SK-N-SH (cell line): ENCODE results near the gene GDPD5. TPM values are rescaled to one million over a fixed set of nuclear protein-coding genes. Genes with fewer than 3 reads are reported as not detected.

Experiments used
- CTCF ChIA-PET: fragments of 300-600, 350-600 bp; formaldehyde crosslinking; extraction: SDS; loops from one replicate; lab custom pipeline; 2021; lab: Yijun Ruan, JAX
- POLR2A ChIA-PET: fragments of 350-600 bp; sonication (Branson Sonifier 250); formaldehyde crosslinking; extraction: SDS; loops from one replicate; lab custom pipeline; 2020; ENCODE audit warnings: antibody characterized with exemption, inconsistent platforms; lab: Yijun Ruan, JAX
- DNase-seq: peaks from one replicate; pipeline ENCODE4 v3.0.0; 2012
- H2AFZ ChIP-seq: fragments of 200-600 bp; sonication (generic); 2 replicates; pipeline ENCODE4 v1.8.1; 2016; ENCODE audit warnings: antibody characterized with exemption, mild to moderate bottlenecking, low read depth
- H3F3A ChIP-seq: fragments of 200-600 bp; sonication (generic); replicated peaks from 2 replicates; pipeline ENCODE3; 2016; ENCODE audit warnings: antibody characterized with exemption, mild to moderate bottlenecking; ENCODE audit not compliant: insufficient read depth
- H3K27ac ChIP-seq, 2 experiments: fragments of 200-500 bp in 1 of 2; fragments of 200-600 bp in 1 of 2; sonication (Bioruptor generic) in 1 of 2; sonication (generic), shearing (Covaris generic) in 1 of 2; 2 replicates each; pipeline versions ENCODE4 v1.5.1 to v1.6.1; 2014 to 2016; ENCODE audit warnings: low read depth in 2 of 2, inconsistent platforms in 1 of 2, low read length in 1 of 2, mild to moderate bottlenecking in 1 of 2, mixed read lengths in 1 of 2
- H3K27me3 ChIP-seq: fragments of 200-600 bp; sonication (generic), shearing (Covaris generic); 2 replicates; pipeline ENCODE4 v1.6.1; 2016; ENCODE audit warnings: mixed run types; ENCODE audit not compliant: insufficient read depth
- H3K36me3 ChIP-seq, 2 experiments: fragments of 200-500 bp in 1 of 2; fragments of 200-600 bp in 1 of 2; sonication (Bioruptor generic) in 1 of 2; sonication (generic) in 1 of 2; replicated peaks in 1 of 2; 2 replicates each; pipeline versions ENCODE3 to v1.5.1; 2014 to 2016; ENCODE audit warnings: low read length in 1 of 2, mild to moderate bottlenecking in 1 of 2; ENCODE audit not compliant: insufficient read depth in 2 of 2, control insufficient read depth in 1 of 2
- H3K4me1 ChIP-seq, 2 experiments: fragments of 200-500 bp in 1 of 2; fragments of 200-600 bp in 1 of 2; sonication (Bioruptor generic) in 1 of 2; sonication (generic), shearing (Covaris generic) in 1 of 2; 2 replicates each; pipeline versions ENCODE4 v1.5.1 to v1.6.1; 2014 to 2016; ENCODE audit warnings: low read depth in 1 of 2, low read length in 1 of 2, mixed run types in 1 of 2; ENCODE audit not compliant: insufficient read depth in 2 of 2, control insufficient read depth in 1 of 2
- H3K4me2 ChIP-seq: fragments of 200-600 bp; sonication (generic), shearing (Covaris generic); 2 replicates; pipeline ENCODE4 v1.6.1; 2017; ENCODE audit warnings: mixed run types
- H3K4me3 ChIP-seq, 2 experiments: fragments of 200-500 bp in 1 of 2; fragments of 200-600 bp in 1 of 2; sonication (Bioruptor generic) in 1 of 2; sonication (generic), shearing (Covaris generic) in 1 of 2; 2 replicates each; pipeline versions ENCODE4 v1.5.1 to v1.8.1; 2014 to 2016; ENCODE audit warnings: low read depth in 2 of 2, inconsistent platforms in 1 of 2, low read length in 1 of 2, mild to moderate bottlenecking in 1 of 2, mixed read lengths in 1 of 2, moderate library complexity in 1 of 2
- H3K79me2 ChIP-seq: fragments of 200-600 bp; sonication (generic); 2 replicates; pipeline ENCODE4 v1.8.1; 2017; ENCODE audit warnings: mild to moderate bottlenecking; ENCODE audit not compliant: insufficient read depth
- H3K9ac ChIP-seq: fragments of 200-600 bp; sonication (generic); 2 replicates; pipeline ENCODE4 v1.6.1; 2017; ENCODE audit warnings: mixed run types
- H3K9me2 ChIP-seq: fragments of 200-600 bp; sonication (generic); 2 replicates; pipeline ENCODE4 v1.6.1; 2017; ENCODE audit warnings: mixed run types
- H3K9me3 ChIP-seq: fragments of 200-600 bp; sonication (generic); 2 replicates; pipeline ENCODE4 v1.6.1; 2017; ENCODE audit warnings: mixed run types, mild to moderate bottlenecking, moderate library complexity
- H4K20me1 ChIP-seq: fragments of 200-600 bp; sonication (generic); 2 replicates; pipeline ENCODE4 v1.6.1; 2017; ENCODE audit warnings: mild to moderate bottlenecking, mixed run types; ENCODE audit not compliant: insufficient read depth
- CHD2 ChIP-seq: fragments of 150-350 bp; IDR thresholded peaks from 2 replicates; pipeline ENCODE4 v1.6.1; 2018; ENCODE audit warnings: low read length; ENCODE audit not compliant: partially characterized antibody
- ELF1 ChIP-seq: IDR thresholded peaks from 2 replicates; pipeline ENCODE4 v1.4.0; 2012
- EZH2phosphoT487 ChIP-seq: fragments of 200-600 bp; sonication (generic); IDR thresholded peaks from 2 replicates; pipeline ENCODE4 v1.6.1; 2017; ENCODE audit warnings: low read depth, mixed run types, mild to moderate bottlenecking, antibody characterized with exemption, moderate library complexity, borderline replicate concordance
- IRF3 ChIP-seq: fragments of 150-350 bp; IDR thresholded peaks from 2 replicates; pipeline ENCODE4 v1.6.1; 2016; ENCODE audit warnings: mild to moderate bottlenecking, low read depth, low read length
- JUND ChIP-seq: IDR thresholded peaks from 2 replicates; pipeline ENCODE4 v1.4.0; 2012
- MAX ChIP-seq: IDR thresholded peaks from 2 replicates; pipeline ENCODE4 v1.4.0; 2012; ENCODE audit warnings: low read depth
- MEF2A ChIP-seq: IDR thresholded peaks from 2 replicates; pipeline ENCODE4 v1.4.0; 2012; ENCODE audit warnings: low read depth, borderline replicate concordance
- NFIC ChIP-seq: IDR thresholded peaks from 2 replicates; pipeline ENCODE4 v1.4.0; 2012; ENCODE audit warnings: borderline replicate concordance
- POLR2AphosphoS5 ChIP-seq: IDR thresholded peaks from 2 replicates; pipeline ENCODE4 v1.6.1; 2012; ENCODE audit warnings: low read depth, low read length
- RAD21 ChIP-seq: IDR thresholded peaks from 2 replicates; pipeline ENCODE4 v1.6.1; 2012; ENCODE audit warnings: mild to moderate bottlenecking, low read length
- RCOR1 ChIP-seq: fragments of 150-350 bp; IDR thresholded peaks from 2 replicates; pipeline ENCODE4 v1.6.1; 2017; ENCODE audit warnings: antibody characterized with exemption, low read length
- REST ChIP-seq: IDR thresholded peaks from 2 replicates; pipeline ENCODE4 v1.6.1; 2012; ENCODE audit warnings: mild to moderate bottlenecking, low read depth, low read length, moderate library complexity
- RXRA ChIP-seq: IDR thresholded peaks from 2 replicates; pipeline ENCODE4 v1.4.0; 2012; ENCODE audit warnings: low read depth, mild to moderate bottlenecking, borderline replicate concordance
- SIN3A ChIP-seq: IDR thresholded peaks from 2 replicates; pipeline ENCODE4 v1.6.1; 2012; ENCODE audit warnings: low read depth, mild to moderate bottlenecking, low read length, moderate library complexity, borderline replicate concordance
- TAF1 ChIP-seq: IDR thresholded peaks from 2 replicates; pipeline ENCODE4 v1.6.1; 2012; ENCODE audit warnings: low read depth, mild to moderate bottlenecking, low read length, moderate library complexity, borderline replicate concordance
- TCF12 ChIP-seq: IDR thresholded peaks from 2 replicates; pipeline ENCODE4 v1.4.0; 2012
- USF1 ChIP-seq: IDR thresholded peaks from 2 replicates; pipeline ENCODE4 v1.4.0; 2012; ENCODE audit warnings: low read depth, borderline replicate concordance
- YY1 ChIP-seq: IDR thresholded peaks from 2 replicates; pipeline ENCODE4 v1.4.0; 2012; ENCODE audit warnings: low read depth, mild to moderate bottlenecking
- WGBS: methylation state at CpG from one replicate; pipeline ENCODE4 v1.1.6; 2017; ENCODE audit warnings: low lambda C conversion rate; 5-methylcytosine and 5-hydroxymethylcytosine counted together
- polyA plus RNA-seq, 3 experiments: library from polyadenylated mRNA; depleted of rRNA; stranded (reverse); fragments of >200 nt; gene quantifications; 2 replicates each; pipeline ENCODE4 v1.2.3, GENCODE V29; 2012
- TF ChIP-seq, protein P1 (sequence below): IDR thresholded peaks from 2 replicates; pipeline ENCODE4; 2012

The GDPD5 gene
- polyA plus RNA-seq, 1 of the 3 experiments (the other 2 are of a cell fraction), result 2.2 TPM

GRCh38 chr11:75456596-75457183 is 69.1 kb downstream of the GDPD5 start:
- Histone ChIP-seq H4K20me1 (no peaks in the 10 kb centered on the region), H3K79me2 (no peaks in the 10 kb centered on the region), H3K27ac (no peak overlapping the region), H3K36me3 (no peaks in the 10 kb centered on the region), H3K4me1 (peaks cover 0 to 12% of the 10 kb centered on the region in 2 experiments; a peak in 1 of 4 replicates), H3K9ac (no peak overlapping the region), H2AFZ (no peak overlapping the region), H3K4me3 (no peak overlapping the region), H3K4me2 (no peak overlapping the region), H3K9me2 (no peaks in the 10 kb centered on the region), H3K27me3 (no peaks in the 10 kb centered on the region), H3F3A (no peaks in the 10 kb centered on the region), H3K9me3 (no peaks in the 10 kb centered on the region)
- 83% methylated on average over 3 of the region's 14 CpGs for WGBS
- no peak for DNase-seq
- no peak for TF ChIP-seq POLR2AphosphoS5
- TF ChIP-seq, protein P1, sequence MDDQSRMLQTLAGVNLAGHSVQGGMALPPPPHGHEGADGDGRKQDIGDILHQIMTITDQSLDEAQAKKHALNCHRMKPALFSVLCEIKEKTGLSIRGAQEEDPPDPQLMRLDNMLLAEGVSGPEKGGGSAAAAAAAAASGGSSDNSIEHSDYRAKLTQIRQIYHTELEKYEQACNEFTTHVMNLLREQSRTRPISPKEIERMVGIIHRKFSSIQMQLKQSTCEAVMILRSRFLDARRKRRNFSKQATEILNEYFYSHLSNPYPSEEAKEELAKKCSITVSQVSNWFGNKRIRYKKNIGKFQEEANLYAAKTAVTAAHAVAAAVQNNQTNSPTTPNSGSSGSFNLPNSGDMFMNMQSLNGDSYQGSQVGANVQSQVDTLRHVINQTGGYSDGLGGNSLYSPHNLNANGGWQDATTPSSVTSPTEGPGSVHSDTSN, result no peak
- no peak for TF ChIP-seq NFIC
- no peak for TF ChIP-seq JUND
- no peak for TF ChIP-seq SIN3A
- TF ChIP-seq CHD2, result no peak
- TF ChIP-seq USF1, result no peak
- TF ChIP-seq IRF3, result no peak
- TF ChIP-seq RAD21, result no peak
- TF ChIP-seq TAF1, result no peak
- TF ChIP-seq EZH2phosphoT487, result no peak
- no peak for TF ChIP-seq RXRA
- TF ChIP-seq YY1, result no peak
- CTCF ChIA-PET, result interaction anchor here (1.0 to 11.1 kb wide), 5 partner anchors 13 to 208 kb away, joined by 3 to 66 read pairs (median 7); no protein-coding TSS in a partner anchor
- POLR2A ChIA-PET, result no interaction called here

DNA sequence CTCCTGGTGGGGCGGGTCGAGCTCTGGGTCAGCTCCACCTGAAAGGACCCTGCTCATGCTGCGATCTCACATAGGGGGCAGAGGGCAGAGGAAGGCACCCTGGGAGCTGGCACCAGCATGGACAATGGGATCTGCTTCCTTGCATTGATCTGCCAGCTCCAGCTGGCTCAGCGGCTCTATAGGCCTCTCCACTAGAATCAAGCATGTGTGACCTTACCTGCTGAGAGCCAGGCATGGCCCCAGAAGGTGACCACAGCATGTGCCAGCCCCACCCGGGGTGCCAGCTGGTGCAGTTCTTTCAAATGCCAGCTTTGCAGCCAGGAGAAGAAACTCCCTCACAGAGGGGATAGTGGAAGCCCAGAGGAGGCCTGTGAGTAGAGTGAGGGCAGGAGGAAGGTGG is 70.8 kb downstream of the GDPD5 start:
- ChIA-PET CTCF (interaction anchor here (1.0 to 11.1 kb wide), 8 partner anchors 10 to 128 kb away, joined by 3 to 66 read pairs (median 7); partner anchors contain the start of gene GDPD5), POLR2A (no interaction called here)
- H3K36me3 ChIP-seq, result no peaks in the 10 kb centered on the region
- no peaks in the 10 kb centered on the region for H3K9me2 ChIP-seq
- H3K9me3 ChIP-seq, result no peaks in the 10 kb centered on the region
- H4K20me1 ChIP-seq, result no peaks in the 10 kb centered on the region
- H3K4me2 ChIP-seq, result no peak overlapping the region
- H2AFZ ChIP-seq, result no peak overlapping the region
- no peak overlapping the region for H3K27ac ChIP-seq
- WGBS, result 71% methylated on average over 3 of the region's 5 CpGs
- H3K27me3 ChIP-seq, result no peaks in the 10 kb centered on the region
- no peak overlapping the region for H3K9ac ChIP-seq
- no peak for DNase-seq
- H3K4me3 ChIP-seq, result no peak overlapping the region
- H3F3A ChIP-seq, result no peaks in the 10 kb centered on the region
- no peaks in the 10 kb centered on the region; a peak in 1 of 4 replicates for H3K4me1 ChIP-seq
- no peaks in the 10 kb centered on the region for H3K79me2 ChIP-seq
- TF ChIP-seq MAX (no peak), ELF1 (no peak), YY1 (no peak), TCF12 (no peak), RXRA (no peak), MEF2A (no peak), REST (no peak), USF1 (no peak), SIN3A (no peak), RCOR1 (no peak)
- TF ChIP-seq, protein P1, result no peak
